Fibroblast of mammary gland (primary cell): ENCODE data around the gene ZNF410.
A peak's percentile ranks its signal among the peaks of the same experiment; 100 is the strongest.

Source experiments
- DNase-seq: peaks from one replicate; pipeline ENCODE4 v3.0.0-alpha.2; 2010; ENCODE audit warnings: low read depth
- H3K4me3 ChIP-seq: 2 replicates; pipeline ENCODE4 v1.5.1; 2011; ENCODE audit warnings: low read depth, mild to moderate bottlenecking, low read length, moderate library complexity; ENCODE audit not compliant: control insufficient read depth
- CTCF ChIP-seq: conservative IDR thresholded peaks from 2 replicates; pipeline ENCODE4 v1.5.1; 2011; ENCODE audit warnings: low read depth, low read length, inconsistent platforms; ENCODE audit not compliant: control insufficient read depth, insufficient read depth

ZNF410 gene

GRCh38 chr14:73949752-73950734 lies 63.4 kb downstream of the ZNF410 start, which contains the start of the genes COQ6 and FAM161B:
TSS of gene COQ6 (plus strand) at chr14:73950302. CDS start at chr14:73950333, 31 bp downstream.
TSS of gene FAM161B (minus strand) at chr14:73950094. CDS start at chr14:73950026, 68 bp downstream.
- peak within 1 kb of the TSS; percentile 97 for H3K4me3 ChIP-seq
- no peak for TF ChIP-seq CTCF
- peak; percentile 95 for DNase-seq

- no peak for TF ChIP-seq CTCF
- no peak overlapping the region for H3K4me3 ChIP-seq
- peak; percentile 82 for DNase-seq
Measured at GRCh38 chr14:73953731-73954130, 67.1 kb downstream of the ZNF410 start.

GRCh38 chr14:73955674-73956073 lies 69.0 kb downstream of the ZNF410 start:
- DNase-seq = no peak
- TF ChIP-seq CTCF = no peak
- no peak overlapping the region for H3K4me3 ChIP-seq

- no peak overlapping the region for H3K4me3 ChIP-seq
- no peak for DNase-seq
- TF ChIP-seq CTCF = no peak
Measured at GRCh38 chr14:73958591-73958990, 71.9 kb downstream of the ZNF410 start.

- no peak for DNase-seq
- no peak for TF ChIP-seq CTCF
- no peak overlapping the region for H3K4me3 ChIP-seq
Measured at GRCh38 chr14:73961192-73961591, 74.5 kb downstream of the ZNF410 start.

GRCh38 chr14:73965216-73965615 lies 78.6 kb downstream of the ZNF410 start:
- H3K4me3 ChIP-seq = no peak overlapping the region
- DNase-seq = no peak
- TF ChIP-seq CTCF = no peak

GRCh38 chr14:73968885-73969284 lies 82.2 kb downstream of the ZNF410 start:
- H3K4me3 ChIP-seq = no peak overlapping the region
- TF ChIP-seq CTCF = no peak
- no peak for DNase-seq
